ENCODE data around the gene GSK3B.
"Not testable (repeated sequence)": the region's sequence is repeated elsewhere in the genome, so short reads cannot be mapped to it uniquely, and the experiment has no call there.

GSK3B gene

DNA sequence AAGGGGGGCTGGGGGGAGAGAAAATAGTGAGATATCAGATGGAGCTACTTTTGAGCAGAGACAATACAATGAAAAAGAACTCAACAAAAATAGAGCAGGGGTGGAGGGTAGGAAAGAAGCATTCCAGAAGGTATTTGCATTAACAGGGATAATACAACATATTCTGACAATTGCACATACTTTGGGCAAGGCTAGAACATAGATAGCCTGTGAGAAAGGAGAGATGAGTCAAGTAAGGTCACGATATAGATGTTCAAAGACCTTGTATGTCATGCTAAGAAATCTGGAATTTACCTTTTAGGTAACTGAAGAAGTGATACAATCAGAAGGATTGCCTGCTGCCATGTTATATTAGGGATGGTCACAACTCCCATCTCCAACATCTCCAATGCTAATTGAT is 155.2 kb downstream of the GSK3B start:
- no peak for DNase-seq

DNA sequence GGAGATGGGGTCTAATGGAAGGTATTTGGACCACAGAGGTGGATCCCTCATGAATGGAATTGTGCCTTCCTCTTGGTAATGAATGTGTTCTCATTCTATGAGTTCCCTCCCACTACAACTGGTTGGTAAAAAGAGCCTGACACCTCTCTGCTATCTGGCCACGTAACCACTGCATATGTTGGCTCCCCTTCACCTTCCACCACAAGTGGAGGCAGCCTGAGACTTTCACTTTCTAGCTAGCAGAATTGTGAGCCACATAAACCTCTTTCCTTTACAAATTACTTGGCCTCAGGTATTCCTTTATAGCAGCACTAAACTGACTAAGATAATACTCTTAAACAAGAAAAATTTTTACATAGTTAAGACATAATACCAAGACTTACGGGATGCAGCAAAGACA is 157.0 kb downstream of the GSK3B start:
- no peak for DNase-seq

DNA sequence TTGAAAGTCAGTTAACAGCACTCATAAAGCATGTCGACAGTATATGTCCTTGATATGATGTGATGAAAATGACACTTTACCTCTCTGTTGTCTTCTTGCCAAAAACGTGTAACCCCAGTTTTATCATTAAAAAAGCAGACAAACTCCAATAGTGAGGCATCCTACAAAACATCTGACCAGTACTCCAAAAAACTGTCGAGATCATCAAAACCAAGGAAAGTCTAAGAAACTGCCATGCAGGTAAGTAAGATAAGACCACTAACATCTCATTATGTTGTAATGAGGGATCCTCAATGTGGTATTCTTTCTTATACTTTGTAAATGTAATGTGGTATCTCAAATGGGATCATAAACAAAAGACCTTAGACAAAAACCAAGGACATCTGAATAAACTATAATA is 160.0 kb downstream of the GSK3B start:
- DNase-seq: no peak

DNA sequence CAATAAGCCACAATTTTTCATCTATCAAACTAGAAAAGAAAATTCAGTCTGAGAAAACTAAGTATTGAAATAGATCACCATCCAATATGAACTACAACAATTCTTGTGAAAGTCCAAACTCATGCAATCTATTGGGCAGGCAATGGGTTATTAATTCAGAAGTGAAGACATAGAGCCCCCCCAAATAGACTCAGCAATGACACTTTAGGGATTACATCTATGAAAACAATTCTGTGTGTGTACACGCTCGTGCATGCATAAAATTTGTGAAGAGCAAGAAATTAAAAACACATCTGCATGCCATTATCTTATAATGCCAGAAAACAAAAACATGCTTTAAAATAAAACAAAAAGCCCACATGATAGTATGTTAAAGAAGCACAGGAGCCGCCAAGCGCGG is 161.0 kb downstream of the GSK3B start:
- DNase-seq: no peak

DNA sequence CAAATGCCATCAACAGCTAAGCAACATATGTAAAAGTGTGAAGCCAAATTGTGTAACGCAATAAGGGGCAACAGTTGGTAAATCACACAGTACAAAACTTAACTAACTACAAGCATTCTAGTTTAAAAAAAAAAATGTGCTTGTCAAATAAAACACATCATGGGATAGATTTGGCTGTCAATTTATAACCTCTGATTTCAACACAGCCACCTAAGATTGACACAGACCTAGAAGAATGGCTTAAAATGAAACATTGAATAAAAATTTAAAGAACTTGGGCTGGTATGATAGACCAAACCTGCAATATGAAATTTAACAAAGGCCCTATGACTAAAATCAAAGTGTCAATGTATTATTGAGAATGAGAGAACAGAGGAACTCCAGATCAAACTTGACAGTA is 164.0 kb downstream of the GSK3B start:
- no peak for DNase-seq

DNA sequence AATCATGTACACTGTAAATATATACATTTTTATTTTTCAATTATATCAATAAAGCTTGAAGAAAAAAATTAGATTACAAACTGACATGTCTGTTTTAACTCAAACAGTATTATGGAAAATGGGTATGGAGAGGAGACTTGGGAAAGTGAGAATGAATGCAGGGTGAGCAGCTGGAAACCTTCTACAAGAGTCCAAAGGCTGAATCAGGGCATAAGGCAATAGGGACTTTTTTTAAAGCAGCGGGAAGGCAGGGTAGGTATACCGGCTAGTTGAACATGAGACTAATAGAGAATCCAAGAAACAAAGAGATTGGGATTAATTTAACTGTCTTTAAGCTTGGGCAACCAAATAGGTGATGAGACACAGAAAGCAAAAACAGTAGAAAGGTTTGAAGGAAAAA is 167.1 kb downstream of the GSK3B start:
- DNase-seq: no peak

DNA sequence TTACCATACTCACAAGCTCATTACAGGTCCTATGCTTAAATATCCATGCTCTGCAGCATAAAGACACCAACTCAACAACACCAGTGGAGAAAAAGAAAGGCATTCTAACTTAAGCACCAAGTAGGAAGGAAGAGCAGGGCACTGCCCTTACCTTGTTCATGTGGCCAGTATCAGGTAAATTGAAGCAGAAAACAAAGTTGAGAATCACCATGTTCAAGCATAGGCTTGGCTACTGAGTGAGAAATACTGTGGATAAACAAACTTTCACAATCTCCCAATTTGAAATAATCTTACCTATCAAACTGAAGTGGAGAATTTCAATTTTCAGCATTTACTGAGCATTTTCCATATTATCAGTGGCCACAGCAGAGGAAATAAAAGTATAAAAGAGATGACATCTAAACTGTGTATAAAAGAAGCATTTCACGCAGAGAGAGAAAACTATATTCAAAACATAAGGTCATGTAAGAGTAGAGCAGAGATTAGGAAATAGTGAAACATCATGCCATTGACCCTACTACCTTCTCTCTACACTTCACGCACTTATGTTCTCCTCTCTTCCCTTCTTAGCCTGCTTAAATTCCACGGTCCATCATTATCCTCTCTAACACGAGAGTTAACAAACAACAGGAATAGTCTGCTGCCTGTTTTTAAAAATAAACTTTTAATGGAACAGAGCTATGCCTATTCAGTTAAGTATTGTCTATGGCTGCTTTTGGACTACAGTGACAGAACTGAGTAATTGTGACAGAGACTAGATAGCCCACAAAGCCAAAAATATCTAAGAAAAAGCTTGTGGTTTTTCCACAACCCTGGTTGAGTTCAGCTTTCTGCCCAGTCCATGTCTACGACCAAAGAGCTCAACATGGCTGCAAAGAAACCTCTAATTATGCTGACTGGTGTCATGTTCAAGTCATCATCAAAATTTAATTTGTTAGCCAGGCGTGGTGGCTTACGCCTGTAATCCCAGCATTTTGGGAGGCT is 169.8 kb downstream of the GSK3B start:
- no peak for DNase-seq

DNA sequence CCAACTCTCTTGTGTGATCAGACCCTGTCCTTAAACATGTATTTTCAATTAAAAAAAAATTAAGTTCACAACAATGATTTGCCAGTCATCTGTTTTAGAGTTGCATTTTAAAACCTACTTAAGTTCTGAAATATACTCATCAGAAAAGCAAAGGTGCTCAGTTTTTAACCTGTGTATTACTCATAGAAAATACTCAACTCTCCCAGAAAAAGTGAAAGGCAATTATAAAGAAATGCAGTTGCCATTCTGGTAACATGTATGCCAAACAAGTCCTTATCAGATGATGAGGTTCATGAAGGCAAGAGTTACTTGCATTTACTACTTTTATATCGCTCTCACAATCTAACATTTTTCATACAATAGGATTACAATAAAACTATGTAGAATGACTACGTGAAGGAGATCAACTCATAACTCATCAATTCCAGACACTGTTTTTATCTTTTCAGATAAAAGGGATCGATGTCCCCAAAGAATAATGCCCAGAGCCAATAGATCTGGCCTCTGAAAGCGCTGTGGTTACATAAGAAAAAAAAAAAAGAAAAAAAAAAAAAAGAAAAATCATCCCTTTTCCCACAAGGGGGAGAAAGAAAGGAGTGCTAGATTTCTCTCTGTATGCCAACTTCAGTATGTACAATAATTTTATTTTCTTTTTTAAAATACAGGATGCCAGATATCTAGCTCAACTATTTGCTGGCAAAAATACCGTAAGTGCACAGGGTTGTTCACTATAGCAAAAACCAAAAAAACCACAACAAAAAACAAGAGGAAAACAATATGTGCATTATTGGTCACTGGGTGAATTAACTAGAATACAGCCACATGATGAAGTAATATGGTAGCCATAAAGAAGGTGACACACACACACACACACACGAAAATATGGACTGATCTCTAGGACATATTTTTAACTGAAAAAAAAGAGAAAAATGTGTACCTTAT is 175.0 kb downstream of the GSK3B start:
- no peak for DNase-seq

DNA sequence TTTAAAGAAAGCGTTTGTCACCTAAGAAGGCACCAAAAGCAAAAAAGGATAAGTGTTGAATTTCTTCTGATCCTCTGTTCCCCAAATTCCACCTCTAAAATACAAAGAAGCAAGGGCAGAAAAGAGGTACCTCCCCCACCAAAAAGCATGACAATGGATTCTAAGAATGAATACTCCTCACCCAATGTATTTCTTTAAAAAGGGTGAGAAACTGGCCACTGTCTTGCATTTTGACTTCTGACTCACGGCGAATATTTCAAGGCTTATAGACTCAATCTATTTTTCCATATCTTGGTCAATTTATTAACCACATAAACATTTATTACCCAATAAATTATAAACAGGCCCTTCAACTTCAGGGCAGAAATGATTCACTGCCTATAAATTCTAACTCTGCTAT is 181.2 kb downstream of the GSK3B start:
- DNase-seq: no peak

DNA sequence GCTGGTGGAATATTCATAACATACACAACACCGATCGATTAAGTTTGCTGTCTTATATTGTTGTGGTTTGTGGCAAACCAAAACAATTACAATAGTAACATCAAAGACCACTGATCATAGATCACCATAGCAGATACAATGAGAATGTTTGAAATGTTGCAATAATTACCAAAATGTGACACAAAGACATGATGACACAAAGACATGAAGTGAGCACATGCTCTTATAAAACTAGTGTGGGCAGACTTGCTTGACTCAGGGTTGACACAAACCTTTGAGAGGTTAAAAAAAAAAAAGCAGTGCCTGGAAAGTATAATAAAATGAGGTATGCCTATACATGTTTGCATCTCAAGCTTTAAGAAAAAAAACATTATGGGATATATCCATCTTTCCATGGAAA is 182.0 kb downstream of the GSK3B start:
- DNase-seq: no peak

DNA sequence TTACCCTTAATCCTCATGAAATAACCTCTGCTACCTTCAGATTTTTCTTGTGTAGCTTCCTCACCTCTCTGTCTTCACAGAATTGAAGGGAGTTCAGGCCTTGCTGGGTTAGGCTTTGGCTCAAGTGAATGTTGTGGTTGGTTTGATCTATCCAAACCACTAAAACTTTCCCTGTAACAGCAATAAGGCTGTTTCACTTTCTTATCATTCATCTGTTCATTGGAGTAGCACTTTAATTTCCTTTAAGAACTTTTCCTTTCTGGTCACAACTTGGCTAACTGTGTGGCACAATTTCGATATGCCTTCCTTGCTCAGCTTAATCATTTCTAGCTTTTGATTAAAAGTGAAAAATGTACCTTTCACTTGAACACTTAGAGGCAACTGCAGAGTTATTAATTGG is 182.5 kb downstream of the GSK3B start:
- no peak for DNase-seq

DNA sequence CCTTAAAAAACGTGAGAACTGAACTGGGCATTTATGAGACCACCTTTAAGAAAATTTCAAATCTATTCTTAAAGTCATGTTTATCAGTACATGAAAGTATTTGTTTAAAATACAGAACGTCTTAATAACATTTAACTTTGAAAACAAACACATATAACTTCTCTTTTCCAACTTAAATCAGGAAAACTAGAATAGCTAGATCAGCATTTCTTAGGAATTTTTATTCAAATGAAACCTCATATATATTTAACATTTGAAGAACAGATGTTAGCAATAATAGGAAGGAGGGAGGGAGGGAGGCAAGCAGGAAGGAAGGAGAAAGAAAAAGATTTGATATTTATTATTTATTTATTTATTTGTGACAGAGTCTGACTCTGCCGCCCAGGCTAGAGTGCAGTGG is 192.2 kb downstream of the GSK3B start:
- DNase-seq: no peak

DNA sequence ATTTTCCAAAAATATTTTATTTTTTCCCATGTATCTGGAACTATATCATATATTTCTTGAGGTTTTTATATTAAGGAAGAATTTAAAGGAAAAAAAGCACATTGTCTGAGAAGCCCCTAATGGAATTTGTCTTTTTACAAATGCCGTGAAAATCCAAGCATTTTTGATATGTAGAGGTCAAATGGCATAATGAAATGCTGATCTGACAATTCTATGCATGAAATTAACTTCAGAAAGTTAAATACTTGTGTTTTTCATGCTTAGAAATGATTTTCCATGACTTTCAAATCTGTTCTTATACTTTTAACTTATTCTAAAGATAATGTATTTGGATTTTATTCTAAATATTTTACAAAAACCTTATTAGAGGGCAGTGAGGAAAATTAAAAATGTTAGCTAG is 193.1 kb downstream of the GSK3B start:
- DNase-seq: no peak

DNA sequence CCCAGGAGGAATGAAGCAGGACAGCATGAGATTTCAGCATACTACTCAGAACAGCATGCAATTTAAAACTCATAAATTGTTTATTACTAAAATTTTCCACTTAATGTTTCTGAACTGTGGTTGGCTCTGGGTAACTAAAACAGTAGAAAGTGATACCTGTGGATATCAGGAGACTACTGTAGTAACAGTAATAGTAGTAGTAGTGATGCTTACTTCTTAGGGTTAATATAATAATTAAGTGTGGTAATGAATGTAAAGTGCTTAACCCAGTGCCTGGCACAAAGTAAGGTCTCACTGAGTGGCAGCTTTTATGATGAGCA is 195.1 kb downstream of the GSK3B start:
- no peak for DNase-seq

DNA sequence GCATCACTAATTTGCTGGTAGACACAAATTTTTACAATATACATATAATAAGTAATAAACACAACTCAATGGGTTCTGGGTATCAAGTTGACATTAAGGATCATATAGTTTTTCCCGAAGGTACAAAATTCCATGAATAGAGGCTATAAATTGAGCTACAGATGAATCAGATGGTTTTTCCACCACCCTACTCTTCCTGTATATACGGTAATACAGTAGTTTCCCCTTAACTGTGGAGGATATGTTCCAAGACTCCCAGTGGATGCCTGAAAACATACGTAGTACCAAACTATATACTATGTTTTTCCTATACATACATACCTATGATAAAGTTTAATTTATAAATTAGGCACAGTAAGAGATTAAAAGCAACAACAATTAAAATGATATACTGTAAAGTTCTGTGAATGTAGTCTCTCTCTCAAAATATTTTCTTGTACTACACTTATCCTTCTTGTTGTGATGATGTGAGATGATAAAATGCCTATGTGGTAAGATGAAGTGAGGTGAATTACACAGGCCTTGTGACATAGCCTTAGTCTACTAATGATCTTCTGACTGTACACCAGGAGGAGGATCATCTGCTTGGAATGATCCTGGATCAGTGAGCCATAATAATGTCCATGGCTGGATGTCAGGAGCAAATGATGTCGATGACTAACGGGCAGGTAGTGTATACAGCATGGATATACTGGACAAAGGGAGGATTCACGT is 195.6 kb downstream of the GSK3B start:
- no peak for DNase-seq

DNA sequence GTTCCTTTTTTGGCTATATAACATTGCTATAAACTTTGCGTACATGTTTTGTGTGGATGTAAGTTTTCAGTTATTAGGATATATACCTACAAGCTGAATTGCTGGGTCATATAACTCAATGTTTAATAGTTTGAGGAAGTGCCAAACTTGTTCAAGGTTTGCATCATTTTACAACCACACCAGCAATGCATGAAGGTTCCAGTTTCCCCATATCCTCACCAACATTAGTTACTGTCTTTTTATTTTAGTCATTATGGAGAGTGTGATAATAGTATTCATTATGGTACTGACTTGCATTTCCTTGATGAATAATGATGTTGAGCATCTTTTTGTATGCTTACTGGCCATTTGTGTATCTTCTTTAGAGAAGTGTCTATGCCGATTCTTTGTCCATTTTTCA is 200.1 kb downstream of the GSK3B start:
- no peak for DNase-seq

DNA sequence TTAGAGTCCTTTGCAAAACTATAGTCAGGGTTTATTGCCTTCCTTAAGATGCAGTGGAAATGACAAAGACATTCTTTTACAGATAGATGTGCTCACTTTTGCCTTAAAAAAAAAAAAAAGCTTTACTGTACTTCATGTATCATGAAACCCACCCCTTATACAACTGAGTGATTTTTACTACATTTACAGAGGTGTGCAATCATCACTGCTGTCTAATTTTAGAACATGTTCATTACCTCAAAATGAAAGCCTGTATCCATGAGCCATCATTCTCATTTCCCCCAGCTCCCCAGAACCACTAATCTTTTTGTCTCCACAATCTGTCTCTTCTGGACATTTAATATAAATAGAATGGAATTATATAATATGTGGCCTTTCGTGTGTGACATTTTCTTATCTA is 200.5 kb downstream of the GSK3B start:
- DNase-seq: no peak

DNA sequence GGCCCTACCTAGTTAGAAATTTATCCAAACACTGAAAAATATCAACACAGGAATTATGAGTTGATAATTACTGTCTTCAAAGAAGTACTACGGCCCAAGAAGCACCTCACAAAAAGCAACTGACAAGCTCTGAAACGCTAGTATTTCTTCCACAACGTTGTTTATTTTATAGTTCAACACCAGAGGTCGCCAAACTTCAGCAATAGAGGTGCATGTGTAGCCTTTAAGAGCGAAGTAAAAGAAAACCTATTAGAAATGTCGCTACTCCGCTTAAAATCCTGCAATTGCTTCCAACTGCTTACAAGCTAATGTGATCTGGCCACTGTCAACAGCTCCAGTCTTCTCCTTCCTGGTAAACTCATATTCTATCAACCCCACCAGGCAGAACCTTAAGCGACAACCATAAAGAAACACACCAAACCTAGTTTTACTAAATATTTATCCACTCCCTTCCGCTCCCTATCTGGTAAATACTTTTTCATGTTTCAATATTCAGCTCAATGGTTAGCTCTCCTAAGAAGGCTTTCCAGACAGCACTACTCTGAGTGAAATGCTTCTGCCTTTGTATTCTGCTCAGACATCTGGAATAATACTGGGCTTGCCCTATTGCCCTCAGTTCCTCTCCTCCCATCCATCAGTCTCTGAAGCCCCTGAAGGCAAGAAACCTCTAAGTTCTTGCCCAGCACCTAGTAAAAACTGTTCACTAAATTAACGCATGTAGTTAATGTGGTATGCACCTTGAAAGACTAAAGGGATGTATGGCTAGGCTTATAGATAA is 202.1 kb downstream of the GSK3B start:
- peak in 15 of 56 donors; percentile 1 to 75 (median 9) for DNase-seq

DNA sequence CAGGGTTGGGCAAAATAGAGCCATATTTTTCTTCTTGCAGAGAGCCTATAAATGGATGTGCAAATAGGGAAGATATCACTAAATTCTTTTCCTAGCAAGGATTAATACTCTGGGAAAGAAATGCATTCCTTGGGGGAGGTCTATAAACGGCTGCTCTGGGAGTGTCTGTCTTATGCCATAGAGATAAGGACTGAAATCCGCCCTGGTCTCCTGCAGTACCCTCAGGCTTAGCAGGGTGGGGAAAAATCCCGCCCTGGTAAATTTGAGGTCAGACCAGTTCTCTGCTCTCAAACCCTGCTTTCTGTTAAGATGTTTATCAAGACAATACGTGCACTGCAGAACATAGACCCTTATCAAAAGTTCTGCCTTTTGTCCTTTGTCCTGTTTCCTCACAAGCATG is 205.6 kb downstream of the GSK3B start:
- DNase-seq: not testable (repeated sequence)

DNA sequence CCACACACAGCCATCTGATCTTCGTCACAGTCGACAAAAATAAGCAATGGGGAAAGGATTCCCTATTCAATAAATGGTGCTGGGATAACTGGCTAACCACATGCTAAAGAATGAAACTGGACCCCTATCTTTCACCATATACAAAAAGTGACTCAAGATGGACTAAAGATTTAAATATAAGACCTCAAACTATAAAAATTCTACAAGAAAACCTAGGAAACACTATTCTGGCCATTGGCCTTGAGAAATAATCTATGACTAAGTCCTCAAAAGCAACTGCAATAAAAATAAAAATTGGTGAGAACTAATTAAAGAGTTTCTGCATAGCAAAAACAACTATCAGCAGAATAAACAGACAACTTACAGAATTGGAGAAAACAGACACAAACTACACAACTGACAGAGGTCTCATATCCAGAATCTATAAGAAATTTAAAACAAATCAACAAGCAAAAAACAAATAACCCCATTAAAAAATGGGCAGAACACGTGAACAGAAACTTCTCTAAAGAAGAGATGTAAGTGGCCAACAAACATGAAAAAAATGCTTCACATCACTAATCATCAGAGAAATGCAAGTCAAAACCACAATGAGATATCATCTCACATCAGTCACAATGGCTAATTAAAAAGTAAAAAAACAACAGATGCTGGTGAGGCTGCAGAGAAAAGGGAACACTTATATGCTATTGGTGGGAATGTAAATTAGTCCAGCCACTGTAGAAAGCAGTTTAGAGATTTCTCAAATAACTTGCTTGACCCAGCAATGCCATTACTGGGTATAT is 208.3 kb downstream of the GSK3B start:
- no peak for DNase-seq
